ENCODE data around the gene NTM.

DNA sequence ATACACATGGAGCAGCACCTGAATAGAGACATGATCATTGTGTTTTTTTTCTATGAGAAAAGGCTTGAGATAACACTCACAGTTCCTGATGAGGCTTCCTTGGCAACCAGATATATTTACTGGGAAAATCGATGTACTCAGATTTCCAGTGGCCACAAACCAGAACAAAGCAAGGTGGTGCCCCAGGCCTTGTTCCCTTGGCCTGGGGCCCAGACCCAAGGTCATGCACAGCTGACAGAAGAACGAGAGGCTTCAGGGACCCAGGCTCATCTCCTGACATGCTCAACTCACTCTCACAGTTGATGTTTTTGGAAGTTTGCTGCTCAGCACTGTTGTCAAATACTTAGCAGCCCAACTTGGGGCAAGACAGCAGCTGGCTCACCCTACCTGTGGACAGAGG is 281.8 kb downstream of the NTM start:
- TF ChIP-seq, protein P1, sequence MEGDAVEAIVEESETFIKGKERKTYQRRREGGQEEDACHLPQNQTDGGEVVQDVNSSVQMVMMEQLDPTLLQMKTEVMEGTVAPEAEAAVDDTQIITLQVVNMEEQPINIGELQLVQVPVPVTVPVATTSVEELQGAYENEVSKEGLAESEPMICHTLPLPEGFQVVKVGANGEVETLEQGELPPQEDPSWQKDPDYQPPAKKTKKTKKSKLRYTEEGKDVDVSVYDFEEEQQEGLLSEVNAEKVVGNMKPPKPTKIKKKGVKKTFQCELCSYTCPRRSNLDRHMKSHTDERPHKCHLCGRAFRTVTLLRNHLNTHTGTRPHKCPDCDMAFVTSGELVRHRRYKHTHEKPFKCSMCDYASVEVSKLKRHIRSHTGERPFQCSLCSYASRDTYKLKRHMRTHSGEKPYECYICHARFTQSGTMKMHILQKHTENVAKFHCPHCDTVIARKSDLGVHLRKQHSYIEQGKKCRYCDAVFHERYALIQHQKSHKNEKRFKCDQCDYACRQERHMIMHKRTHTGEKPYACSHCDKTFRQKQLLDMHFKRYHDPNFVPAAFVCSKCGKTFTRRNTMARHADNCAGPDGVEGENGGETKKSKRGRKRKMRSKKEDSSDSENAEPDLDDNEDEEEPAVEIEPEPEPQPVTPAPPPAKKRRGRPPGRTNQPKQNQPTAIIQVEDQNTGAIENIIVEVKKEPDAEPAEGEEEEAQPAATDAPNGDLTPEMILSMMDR (IDR thresholded peaks at IDR 0.05; ENCODE audit: poor library complexity, severe bottlenecking), result no peak
- TF ChIP-seq POLR2AphosphoS5 (IDR thresholded peaks at IDR 0.05), result no peak
- no peak for TF ChIP-seq TAF1 (IDR thresholded peaks at IDR 0.05; ENCODE audit: low read depth)
- TF ChIP-seq EZH2 (IDR thresholded peaks at IDR 0.05; ENCODE audit: borderline replicate concordance, insufficient read depth, low read length, poor library complexity, severe bottlenecking), result no peak
- no peak for TF ChIP-seq EP300 (conservative IDR thresholded peaks at IDR 0.05; ENCODE audit: poor library complexity, severe bottlenecking)

All from neural cell (in vitro differentiated cells).